Stimulated activated CD4-positive, alpha-beta T cell treated with anti-CD3 and anti-CD28 coated beads, Interleukin-12 subunit alpha, Interleukin-12 subunit beta, amount 100 ng/mL, for 24 hours (primary cell): ENCODE measurements around the gene APBA2.
A peak's percentile ranks its signal among the peaks of the same experiment; 100 is the strongest.

Experiments
- DNase-seq, 2 experiments: peaks; one replicate each; pipeline ENCODE4 v3.0.0-alpha.2; 2020; ENCODE audit warnings: low read depth in 2 of 2

The APBA2 gene

GRCh38 chr15:28935316-28935715, 49.5 kb downstream of the APBA2 start:
- DNase-seq, result peak in 1 of 2 experiments; percentile 36

DNA sequence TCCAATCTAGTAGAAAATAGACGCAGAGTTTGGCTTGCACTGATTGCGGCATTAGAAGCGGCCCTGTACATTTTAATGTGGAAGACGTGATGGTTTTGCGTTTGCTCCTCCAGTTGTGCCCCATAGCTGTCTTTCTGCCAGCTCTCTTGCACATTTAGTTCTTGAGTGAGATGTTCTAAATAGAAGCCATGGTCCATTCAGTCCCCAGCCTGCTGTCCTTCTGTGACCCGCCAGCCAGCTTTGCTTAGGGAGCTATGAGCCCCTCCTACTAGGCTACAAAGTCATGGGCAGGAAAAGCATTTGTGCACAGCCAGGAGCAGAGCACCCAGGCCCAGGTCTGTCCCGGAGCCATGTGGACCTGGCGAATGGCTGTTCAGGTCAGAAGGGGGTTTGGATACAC, 50.3 kb downstream of the APBA2 start:
- DNase-seq, result no peak

DNA sequence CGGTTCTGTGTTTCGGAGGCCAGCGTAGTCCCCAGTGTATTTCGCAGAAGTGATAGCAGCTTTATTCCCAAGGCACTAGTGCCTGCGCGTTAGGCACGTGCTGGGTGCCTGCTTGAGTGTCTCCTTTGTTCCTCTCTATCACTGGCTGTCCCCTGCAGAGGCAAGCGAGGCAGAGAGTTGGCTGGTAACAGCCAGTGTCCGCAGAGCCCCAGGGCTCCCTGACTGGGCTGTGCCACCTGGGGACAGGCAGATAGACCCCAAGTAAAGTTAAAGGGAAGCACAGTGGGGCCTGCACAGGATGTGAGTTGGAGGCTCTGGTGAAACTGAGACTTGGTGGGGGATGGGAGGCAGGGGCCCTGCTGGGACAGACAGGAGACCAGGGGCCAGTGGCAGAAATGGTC, 50.7 kb downstream of the APBA2 start:
- no peak for DNase-seq

DNA sequence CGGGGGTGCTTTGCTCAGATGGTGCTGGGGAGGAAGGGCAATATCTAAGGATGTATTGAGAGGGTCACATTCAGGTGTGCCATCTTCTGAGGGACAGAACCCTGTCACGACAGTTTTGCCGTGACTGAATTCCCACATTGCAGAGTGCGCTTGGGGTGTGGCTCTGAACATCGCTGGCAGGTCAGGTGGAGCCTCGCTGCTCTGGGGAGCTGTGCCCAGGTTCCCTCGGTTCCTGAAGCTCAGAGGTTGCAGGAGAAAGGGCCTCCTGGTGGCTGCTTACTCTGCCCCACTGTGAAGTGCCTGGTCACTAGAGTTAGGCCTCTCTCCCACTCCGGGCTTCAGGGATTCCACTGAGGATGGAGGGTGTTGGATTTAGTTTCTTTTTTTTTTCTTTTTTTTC, 51.5 kb downstream of the APBA2 start:
- DNase-seq, result no peak

GRCh38 chr15:28942046-28942445, 56.3 kb downstream of the APBA2 start:
- DNase-seq, result no peak

- DNase-seq, result no peak
Measured at GRCh38 chr15:28942571-28942970, 56.8 kb downstream of the APBA2 start.

DNA sequence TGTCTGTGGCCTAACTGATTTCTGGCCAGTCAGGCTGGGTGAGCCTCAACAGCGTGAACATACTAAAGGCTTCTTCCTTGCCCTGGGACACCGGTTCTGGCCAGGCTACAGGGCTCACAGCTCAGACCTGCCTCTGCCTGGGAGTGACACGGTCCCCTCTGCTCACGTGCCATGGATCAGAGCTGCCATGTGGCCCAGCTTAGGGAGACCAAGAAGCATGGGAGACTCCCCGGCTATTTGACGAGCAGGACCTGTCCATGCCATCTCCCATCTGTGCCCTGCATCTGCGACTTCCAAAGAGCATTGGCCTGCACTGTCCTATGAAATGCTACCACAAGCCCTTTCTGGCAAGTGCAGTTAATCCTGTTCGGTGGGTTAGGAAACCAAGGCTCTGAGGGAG, 57.4 kb downstream of the APBA2 start:
- no peak for DNase-seq

GRCh38 chr15:28943611-28944230, 57.9 kb downstream of the APBA2 start:
- DNase-seq, result no peak

GRCh38 chr15:28944286-28944685, 58.5 kb downstream of the APBA2 start:
- no peak for DNase-seq

GRCh38 chr15:28944696-28945300, 59.0 kb downstream of the APBA2 start:
- no peak for DNase-seq

- no peak for DNase-seq
Measured at GRCh38 chr15:28945626-28946230, 60.0 kb downstream of the APBA2 start.

DNA sequence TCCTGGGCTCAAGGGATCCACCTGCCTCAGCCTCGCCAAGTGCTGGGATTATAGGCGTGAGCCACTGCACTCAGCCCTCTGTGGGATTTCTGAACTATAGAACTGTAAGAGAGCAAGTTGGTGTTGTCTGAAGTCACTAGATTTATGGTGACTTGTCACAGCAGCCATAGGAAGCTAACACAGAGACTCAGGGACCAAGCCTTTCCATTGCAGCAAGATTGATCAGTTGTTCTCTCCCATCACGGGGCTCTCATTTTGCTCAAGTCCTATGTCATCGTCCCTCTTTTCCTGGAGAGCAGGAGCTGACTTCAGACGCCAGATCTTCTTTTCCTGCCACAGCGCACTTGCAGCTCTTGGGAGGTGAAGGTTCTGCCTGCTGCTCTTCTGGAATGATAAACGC, 61.0 kb downstream of the APBA2 start:
- DNase-seq, result no peak

GRCh38 chr15:28947221-28947674, 61.5 kb downstream of the APBA2 start:
- DNase-seq, result no peak

DNA sequence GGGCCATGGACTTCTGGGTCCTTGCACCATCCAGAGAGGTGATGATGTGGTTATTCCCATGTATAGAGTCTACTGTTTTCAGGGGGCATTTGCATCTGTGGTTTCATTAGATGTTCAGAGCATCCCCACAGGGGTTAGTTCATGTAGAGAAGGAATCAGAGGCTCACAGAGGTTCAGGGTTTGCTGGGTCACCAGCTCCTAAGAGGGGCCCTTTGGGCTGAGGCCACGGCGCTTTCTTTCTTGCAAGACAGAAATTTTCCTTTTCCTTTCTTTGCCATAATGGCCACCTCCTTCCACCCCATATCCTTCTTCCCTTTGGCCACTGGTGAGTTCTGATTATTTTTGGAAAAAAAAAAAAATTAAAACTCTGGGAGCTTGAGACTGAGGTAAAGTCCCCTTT, 62.3 kb downstream of the APBA2 start:
- no peak for DNase-seq

DNA sequence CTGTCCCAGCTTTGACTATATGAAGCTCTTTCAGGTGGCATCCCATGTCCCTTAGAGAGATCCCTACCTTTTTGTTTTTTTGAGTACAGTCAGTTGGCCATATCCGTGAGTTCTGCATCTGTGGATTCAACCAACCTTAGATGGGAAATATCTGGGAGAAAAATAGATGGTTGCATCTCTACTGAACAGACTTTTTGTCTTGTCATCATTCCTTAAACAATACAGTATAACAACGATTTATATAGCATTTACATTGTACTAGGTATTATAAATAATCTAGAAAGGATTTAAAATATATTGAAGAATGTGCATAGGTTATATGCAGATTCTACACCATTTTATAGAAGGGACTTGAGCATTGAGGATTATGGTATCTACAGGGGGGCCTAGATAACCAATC, 65.1 kb downstream of the APBA2 start:
- DNase-seq, result no peak

GRCh38 chr15:28952666-28953491, 67.1 kb downstream of the APBA2 start:
- DNase-seq, result no peak

GRCh38 chr15:28953573-28954195, 67.9 kb downstream of the APBA2 start:
- DNase-seq, result no peak

- DNase-seq, result no peak
Measured at GRCh38 chr15:28954466-28955159, 68.8 kb downstream of the APBA2 start.

DNA sequence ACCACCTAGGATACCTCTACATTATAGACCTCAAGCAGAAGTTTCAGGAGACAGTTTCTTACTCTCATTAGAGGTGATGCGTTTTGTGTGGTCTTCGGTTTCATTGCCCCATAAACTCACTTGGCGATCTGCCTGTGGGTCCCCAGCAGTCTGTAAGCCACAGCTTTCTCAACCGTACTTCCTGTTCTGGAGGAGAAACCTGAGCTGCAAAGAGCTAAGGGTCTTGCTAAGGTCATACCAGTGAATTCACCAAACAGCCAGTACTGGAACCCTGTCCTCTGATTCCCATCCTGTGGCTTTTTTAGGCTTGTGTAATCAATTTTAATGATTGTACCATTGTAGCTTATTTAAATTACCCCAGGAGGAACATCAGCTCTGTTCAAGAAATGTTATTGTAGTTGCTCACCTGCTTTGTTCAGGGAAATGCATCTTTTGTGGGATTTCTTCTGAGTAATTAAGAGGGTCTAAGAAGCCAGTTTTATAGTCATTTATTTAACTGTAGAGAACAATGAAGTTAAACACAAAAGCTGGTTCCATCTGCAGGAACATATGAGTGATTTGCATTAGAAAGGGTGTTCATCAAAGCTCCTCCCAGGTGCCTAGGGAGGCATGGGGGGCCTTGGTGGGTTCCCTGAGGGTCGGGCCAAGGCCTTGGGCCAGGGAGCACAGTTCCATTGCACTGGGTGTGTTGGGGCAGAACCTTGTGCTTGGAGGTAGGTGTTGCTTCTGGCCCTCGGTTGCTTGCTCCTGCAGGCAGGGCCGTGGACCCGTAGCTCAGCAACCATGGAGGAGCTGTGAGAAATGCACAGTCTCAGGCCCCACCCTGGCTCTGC, 69.6 kb downstream of the APBA2 start:
- DNase-seq, result no peak

DNA sequence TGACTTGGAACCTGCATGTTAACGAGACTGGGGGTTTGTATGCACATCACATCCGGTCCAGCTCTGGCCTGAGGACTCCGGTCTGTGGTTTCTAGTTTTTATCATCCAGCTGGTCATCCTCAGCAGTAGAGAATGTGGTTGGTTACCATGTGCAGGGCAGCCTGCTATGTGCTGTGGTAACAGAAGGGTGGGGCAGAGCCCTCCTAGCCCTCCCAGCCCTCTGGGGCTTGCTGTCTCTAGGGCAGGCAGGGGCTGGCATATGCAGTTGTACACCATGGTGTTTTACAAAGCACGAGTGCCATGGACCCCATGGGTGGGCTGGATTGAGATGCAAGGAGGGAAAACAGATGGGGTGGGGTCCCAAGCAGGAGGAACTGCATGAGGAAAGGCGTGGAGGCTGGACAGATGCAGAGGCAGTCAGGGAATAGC, 70.2 kb downstream of the APBA2 start:
- DNase-seq, result no peak

GRCh38 chr15:28956491-28956890, 70.7 kb downstream of the APBA2 start:
- DNase-seq, result no peak
